KMS-11 (cell line): ENCODE results near the gene ANGEL1.

Experiments used
- H2AFZ ChIP-seq: fragments of 200-600 bp; sonication (generic); 2 replicates; pipeline ENCODE4 v1.6.1; 2016; ENCODE audit warnings: antibody characterized with exemption, mixed run types, low read depth
- H3K27ac ChIP-seq: fragments of 200-600 bp; sonication (generic); 2 replicates; pipeline ENCODE4 v1.6.1; 2016; ENCODE audit warnings: mild to moderate bottlenecking, mixed run types
- H3K27me3 ChIP-seq: fragments of 200-600 bp; sonication (generic); 2 replicates; pipeline ENCODE4 v1.6.1; 2017; ENCODE audit warnings: mild to moderate bottlenecking, low read depth, mixed run types, moderate library complexity; ENCODE audit not compliant: insufficient read depth
- H3K36me3 ChIP-seq: fragments of 200-600 bp; sonication (generic); 2 replicates; pipeline ENCODE4 v1.6.1; 2017; ENCODE audit warnings: mild to moderate bottlenecking, mixed run types; ENCODE audit not compliant: insufficient read depth
- H3K4me1 ChIP-seq: fragments of 200-600 bp; sonication (generic); 2 replicates; pipeline ENCODE4 v1.6.1; 2016; ENCODE audit warnings: mild to moderate bottlenecking, low read depth, mixed run types; ENCODE audit not compliant: poor library complexity, severe bottlenecking
- H3K4me2 ChIP-seq: fragments of 200-600 bp; sonication (generic); 2 replicates; pipeline ENCODE4 v1.7.0; 2016; ENCODE audit warnings: mild to moderate bottlenecking, mixed run types
- H3K4me3 ChIP-seq: fragments of 200-600 bp; sonication (generic); IDR thresholded peaks from 2 replicates; pipeline ENCODE4 v1.6.1; 2017; ENCODE audit warnings: low read depth, low read length, mixed read lengths; ENCODE audit not compliant: insufficient read depth
- H3K79me2 ChIP-seq: fragments of 200-600 bp; sonication (generic); 2 replicates; pipeline ENCODE4 v1.6.1; 2016; ENCODE audit warnings: low read depth, mixed run types; ENCODE audit not compliant: insufficient read depth
- H3K9ac ChIP-seq: fragments of 200-600 bp; sonication (generic); 2 replicates; pipeline ENCODE4 v1.6.1; 2016; ENCODE audit warnings: mild to moderate bottlenecking, mixed run types
- H4K20me1 ChIP-seq: fragments of 200-600 bp; sonication (generic); 2 replicates; pipeline ENCODE4 v1.6.1; 2016; ENCODE audit warnings: mild to moderate bottlenecking, mixed run types; ENCODE audit not compliant: insufficient read depth
- TF ChIP-seq, protein P1 (sequence below): fragments of 200-600 bp; sonication (generic); conservative IDR thresholded peaks from 2 replicates; pipeline ENCODE4 v1.6.1; 2017; ENCODE audit warnings: low read depth, mild to moderate bottlenecking, antibody characterized with exemption, low read length, moderate library complexity, mixed read lengths

ANGEL1 gene

DNA sequence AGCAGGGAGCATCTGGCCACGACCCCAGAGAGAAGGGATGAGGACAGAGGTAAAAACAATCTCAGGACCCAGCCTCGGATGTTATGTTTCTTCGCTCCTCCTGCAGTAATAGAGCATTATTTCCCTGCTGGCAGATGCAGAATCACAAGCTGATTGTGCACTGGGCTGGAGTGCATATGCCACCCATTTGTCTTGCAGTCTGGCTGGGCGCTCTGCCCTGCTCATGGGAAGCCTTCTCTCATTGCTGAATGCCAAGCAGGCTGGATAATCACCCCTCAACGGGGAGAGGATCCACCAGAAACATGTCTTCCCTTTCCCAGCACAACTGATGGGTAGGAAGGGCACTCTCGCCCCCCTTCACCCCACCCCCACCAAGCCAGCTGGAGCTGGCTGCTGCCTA lies 59.9 kb downstream of the ANGEL1 start:
- Histone ChIP-seq H3K79me2 (no peaks in the 10 kb centered on the region), H4K20me1 (no peaks in the 10 kb centered on the region), H2AFZ (no peak overlapping the region), H3K4me1 (no peaks in the 10 kb centered on the region), H3K4me3 (no peak overlapping the region), H3K9ac (no peak overlapping the region), H3K4me2 (no peak overlapping the region), H3K36me3 (no peaks in the 10 kb centered on the region), H3K27ac (no peak overlapping the region), H3K27me3 (no peaks in the 10 kb centered on the region)
- TF ChIP-seq, protein P1, sequence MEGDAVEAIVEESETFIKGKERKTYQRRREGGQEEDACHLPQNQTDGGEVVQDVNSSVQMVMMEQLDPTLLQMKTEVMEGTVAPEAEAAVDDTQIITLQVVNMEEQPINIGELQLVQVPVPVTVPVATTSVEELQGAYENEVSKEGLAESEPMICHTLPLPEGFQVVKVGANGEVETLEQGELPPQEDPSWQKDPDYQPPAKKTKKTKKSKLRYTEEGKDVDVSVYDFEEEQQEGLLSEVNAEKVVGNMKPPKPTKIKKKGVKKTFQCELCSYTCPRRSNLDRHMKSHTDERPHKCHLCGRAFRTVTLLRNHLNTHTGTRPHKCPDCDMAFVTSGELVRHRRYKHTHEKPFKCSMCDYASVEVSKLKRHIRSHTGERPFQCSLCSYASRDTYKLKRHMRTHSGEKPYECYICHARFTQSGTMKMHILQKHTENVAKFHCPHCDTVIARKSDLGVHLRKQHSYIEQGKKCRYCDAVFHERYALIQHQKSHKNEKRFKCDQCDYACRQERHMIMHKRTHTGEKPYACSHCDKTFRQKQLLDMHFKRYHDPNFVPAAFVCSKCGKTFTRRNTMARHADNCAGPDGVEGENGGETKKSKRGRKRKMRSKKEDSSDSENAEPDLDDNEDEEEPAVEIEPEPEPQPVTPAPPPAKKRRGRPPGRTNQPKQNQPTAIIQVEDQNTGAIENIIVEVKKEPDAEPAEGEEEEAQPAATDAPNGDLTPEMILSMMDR = no peak

DNA sequence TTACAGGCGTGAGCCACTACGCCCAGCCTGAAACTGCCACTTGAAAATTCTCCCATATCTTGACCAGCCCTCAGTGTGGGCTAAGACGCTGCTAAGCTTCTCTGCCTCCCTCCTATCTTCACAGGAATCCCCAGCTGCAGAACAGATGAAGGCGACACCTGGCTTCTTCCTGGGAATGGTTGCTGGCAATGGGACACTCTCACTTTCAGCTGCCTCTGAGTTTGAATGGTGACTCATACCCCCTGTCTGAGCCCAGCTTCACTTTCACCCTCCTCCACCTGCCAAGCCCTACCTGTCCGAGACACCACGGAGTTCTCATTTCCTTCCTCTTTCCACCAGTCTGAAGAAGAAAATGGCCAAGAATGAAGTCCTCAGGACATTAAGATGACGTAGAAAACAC lies 69.7 kb downstream of the ANGEL1 start:
- Histone ChIP-seq H3K4me3 (no peak overlapping the region), H2AFZ (no peak overlapping the region), H4K20me1 (no peaks in the 10 kb centered on the region), H3K36me3 (no peaks in the 10 kb centered on the region), H3K27ac (no peak overlapping the region), H3K27me3 (no peaks in the 10 kb centered on the region), H3K9ac (no peak overlapping the region), H3K4me2 (no peak overlapping the region), H3K79me2 (no peaks in the 10 kb centered on the region), H3K4me1 (no peaks in the 10 kb centered on the region)
- TF ChIP-seq, protein P1 = no peak

DNA sequence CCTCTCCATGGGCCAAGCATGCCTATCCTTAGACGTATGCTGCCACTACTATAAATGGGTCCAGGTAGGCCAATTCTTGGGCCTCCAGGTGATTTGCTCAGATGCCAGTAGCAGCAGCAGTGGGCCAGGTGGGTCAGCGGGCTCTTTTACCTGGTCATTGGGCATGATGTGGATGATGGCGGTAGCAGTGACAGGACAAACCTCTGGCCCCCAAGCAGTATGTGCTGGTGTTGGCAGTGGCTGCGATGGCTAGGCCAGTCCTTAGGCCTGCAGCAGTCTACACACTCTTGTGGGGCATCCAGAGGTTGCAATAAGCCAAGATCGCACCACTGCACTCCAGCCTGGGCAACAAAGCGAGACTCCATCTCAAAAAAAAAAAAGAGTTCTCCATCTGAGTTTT lies 70.5 kb downstream of the ANGEL1 start:
- H3K9ac ChIP-seq = no peak overlapping the region
- no peaks in the 10 kb centered on the region for H3K27me3 ChIP-seq
- no peaks in the 10 kb centered on the region for H3K79me2 ChIP-seq
- H3K4me2 ChIP-seq = no peak overlapping the region
- H3K4me3 ChIP-seq = no peak overlapping the region
- no peak overlapping the region for H2AFZ ChIP-seq
- no peaks in the 10 kb centered on the region for H4K20me1 ChIP-seq
- TF ChIP-seq, protein P1 = no peak
- no peak overlapping the region for H3K27ac ChIP-seq
- H3K36me3 ChIP-seq = no peaks in the 10 kb centered on the region
- no peaks in the 10 kb centered on the region for H3K4me1 ChIP-seq

DNA sequence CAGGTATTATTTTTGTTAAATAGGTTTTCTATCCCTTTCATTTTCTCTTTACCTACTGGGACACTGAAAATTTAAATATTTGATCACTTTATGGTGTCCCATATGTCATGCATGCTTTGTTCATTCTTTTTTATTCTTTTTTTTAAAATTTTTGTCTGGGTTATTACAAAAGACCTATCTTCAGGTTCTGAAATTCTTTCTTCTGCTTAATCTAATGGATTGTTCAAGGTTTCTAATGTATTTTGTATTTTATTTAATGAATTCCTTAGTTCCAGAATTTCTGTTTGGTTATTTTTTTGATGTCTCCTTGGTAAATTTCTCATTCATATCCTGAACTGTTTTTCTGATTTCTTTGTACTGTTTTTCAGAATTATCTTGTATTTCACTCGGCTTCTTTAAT lies 71.6 kb downstream of the ANGEL1 start:
- H4K20me1 ChIP-seq = no peaks in the 10 kb centered on the region
- no peak overlapping the region for H3K27ac ChIP-seq
- no peak overlapping the region for H3K4me3 ChIP-seq
- H3K27me3 ChIP-seq = no peaks in the 10 kb centered on the region
- TF ChIP-seq, protein P1 = no peak
- H3K36me3 ChIP-seq = no peaks in the 10 kb centered on the region
- H3K4me1 ChIP-seq = no peaks in the 10 kb centered on the region
- H3K79me2 ChIP-seq = no peaks in the 10 kb centered on the region
- no peak overlapping the region for H2AFZ ChIP-seq
- H3K4me2 ChIP-seq = no peak overlapping the region
- no peak overlapping the region for H3K9ac ChIP-seq
